Measurements from ENCODE around the gene NPAS1.

The NPAS1 gene

DNA sequence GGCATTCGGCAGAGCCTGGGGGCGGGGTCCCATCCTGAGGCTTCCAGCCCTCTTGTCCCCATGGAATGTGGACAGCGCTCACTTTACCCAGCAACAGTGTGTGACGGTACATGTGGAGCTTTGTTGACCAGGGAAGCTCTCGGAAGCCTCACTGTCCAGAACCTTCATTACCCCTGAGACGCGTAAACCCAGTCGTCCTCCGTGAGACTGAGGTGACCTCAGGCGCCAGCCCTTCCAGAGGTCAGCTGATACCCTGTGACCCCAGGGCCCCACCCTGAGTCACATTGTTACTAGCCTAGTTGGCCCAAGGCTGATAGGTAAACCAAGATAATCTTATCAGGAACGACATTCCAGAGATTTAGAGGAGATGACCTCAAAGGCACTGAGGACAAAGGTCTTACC, 39.0 kb downstream of the NPAS1 start:
- no peak overlapping the region for H3K4me3 ChIP-seq (ENCODE audit: low read depth, low read length)
- TF ChIP-seq, protein P1, sequence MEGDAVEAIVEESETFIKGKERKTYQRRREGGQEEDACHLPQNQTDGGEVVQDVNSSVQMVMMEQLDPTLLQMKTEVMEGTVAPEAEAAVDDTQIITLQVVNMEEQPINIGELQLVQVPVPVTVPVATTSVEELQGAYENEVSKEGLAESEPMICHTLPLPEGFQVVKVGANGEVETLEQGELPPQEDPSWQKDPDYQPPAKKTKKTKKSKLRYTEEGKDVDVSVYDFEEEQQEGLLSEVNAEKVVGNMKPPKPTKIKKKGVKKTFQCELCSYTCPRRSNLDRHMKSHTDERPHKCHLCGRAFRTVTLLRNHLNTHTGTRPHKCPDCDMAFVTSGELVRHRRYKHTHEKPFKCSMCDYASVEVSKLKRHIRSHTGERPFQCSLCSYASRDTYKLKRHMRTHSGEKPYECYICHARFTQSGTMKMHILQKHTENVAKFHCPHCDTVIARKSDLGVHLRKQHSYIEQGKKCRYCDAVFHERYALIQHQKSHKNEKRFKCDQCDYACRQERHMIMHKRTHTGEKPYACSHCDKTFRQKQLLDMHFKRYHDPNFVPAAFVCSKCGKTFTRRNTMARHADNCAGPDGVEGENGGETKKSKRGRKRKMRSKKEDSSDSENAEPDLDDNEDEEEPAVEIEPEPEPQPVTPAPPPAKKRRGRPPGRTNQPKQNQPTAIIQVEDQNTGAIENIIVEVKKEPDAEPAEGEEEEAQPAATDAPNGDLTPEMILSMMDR (IDR thresholded peaks at IDR 0.05; ENCODE audit: insufficient read depth, low read depth, low read length, missing control alignments) = no peak
- no peak for DNase-seq (ENCODE audit: low read depth)

DNA sequence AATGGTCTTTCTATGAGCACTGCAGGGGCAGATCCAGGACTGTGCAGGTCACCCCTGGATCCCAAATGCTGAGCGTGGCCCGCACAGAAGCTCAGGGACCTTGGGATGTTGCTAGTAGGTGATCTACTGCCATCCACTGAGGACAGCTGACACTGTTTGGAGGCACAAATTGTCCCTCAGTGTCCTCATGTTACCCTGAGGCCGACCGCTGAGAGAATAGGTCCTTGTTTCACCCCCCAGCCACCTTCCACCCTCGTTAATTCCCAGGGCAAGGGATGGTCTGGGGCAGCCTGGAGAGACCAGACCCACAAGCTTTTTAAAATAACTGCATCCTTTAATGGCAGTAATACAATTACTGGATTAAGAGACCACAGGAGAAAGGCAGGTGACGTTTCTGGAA, 44.2 kb downstream of the NPAS1 start:
- H3K4me3 ChIP-seq (ENCODE audit: low read depth, low read length) = no peak overlapping the region
- no peak for DNase-seq (ENCODE audit: low read depth)
- TF ChIP-seq, protein P1 (IDR thresholded peaks at IDR 0.05; ENCODE audit: insufficient read depth, low read depth, low read length, missing control alignments) = no peak

DNA sequence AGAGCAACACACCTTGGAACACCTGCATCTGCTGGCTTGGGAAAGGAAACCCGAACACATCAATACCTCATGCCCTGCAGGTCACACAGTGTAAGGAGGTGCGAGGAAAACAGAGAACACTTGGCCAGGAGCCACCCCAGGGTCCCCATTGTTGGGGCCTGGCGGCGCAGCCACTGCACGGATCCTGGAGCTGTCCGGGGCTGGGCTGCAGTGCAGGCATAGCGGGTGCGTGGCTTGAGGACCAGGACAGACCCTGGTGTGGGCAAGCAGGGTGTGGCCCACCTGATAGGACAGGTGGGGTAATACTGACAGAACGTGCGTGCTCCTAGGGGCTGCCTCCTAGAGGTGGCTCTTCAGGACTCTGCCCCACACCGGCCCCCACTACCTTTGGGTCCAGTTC, 45.6 kb downstream of the NPAS1 start:
- TF ChIP-seq, protein P1 (IDR thresholded peaks at IDR 0.05; ENCODE audit: insufficient read depth, low read depth, low read length, missing control alignments) = no peak
- DNase-seq (ENCODE audit: low read depth) = no peak

DNA sequence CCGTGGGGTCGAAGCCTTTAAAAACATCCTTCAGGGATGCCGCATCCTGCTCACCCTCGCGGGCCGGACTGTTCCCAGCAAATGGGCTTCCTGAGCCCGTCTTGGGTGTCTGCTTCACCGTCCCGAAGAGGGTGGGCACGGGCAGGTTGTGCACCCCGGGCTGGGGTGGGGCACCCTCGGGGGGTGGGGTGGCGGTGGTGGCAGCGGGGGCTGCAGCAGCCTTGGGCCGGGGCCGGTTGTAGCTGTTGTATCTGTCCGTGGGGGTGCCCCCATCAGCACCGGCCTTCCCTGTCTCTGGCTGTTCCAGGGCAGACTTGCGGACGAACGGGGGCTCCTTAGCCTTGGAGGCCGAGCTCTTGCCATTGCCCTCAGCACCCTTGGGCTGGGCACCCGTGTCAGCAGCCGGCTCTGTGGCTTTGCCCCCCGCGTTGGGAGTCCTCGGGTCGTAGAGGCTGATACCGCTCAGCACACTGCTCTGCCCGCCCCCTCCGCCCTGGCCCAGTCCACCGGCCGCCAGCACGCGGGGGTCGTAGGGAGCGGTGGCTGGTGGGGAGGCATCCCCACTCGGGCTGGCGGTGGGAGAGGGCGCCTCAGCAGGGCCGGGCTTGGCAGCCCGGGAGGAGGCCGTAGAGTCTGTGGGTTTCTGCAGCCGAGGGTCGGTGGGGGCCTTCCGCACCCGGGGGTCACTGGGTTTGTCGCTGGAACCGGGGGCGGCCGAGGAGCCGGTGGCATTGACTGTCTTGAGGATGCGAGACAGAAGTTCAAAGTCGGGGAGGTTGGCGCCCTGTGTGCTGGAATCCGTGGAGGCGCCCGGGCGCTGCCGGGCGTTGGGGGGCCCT, 47.0 kb downstream of the NPAS1 start:
- H3K4me3 ChIP-seq (ENCODE audit: low read depth, low read length) = no peak overlapping the region
- TF ChIP-seq, protein P1 (IDR thresholded peaks at IDR 0.05; ENCODE audit: insufficient read depth, low read depth, low read length, missing control alignments) = no peak
- no peak for DNase-seq (ENCODE audit: low read depth)

More for the DNA sequence above, 45.6 kb downstream of the NPAS1 start:
- no peak overlapping the region for H3K4me3 ChIP-seq (ENCODE audit: low read depth, low read length)

DNA sequence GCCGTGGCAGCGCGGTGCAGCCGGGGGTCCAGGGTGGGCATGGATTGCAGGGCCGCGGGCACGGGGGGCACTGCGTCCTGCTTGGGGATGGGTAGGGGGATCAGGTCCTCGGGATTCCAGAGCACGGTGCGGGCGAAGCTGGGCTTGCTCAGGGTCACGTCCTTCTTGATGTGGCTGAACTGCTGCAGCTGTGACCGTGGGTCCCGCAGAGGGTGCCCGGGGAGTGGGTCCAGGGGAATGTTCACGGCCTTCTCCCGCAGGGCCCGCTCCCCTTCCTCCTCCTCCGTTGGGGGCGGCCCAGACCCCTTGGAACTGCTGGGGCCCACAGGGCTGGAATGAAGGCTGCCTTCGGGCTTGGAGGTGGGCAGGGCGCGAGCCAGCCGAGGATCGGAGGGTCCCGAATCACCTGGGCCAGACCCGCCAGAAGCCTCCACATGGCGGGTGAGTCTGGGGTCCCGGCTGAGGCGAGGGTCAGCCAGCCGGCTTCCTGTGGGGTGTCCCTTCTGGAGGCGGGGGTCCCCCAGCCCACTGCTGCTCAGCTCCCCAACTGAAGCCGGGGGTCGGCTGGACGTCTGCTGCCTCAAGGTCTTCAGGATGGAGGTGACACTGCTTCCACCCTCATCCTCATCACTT, 47.7 kb downstream of the NPAS1 start:
- TF ChIP-seq, protein P1 (IDR thresholded peaks at IDR 0.05; ENCODE audit: insufficient read depth, low read depth, low read length, missing control alignments) = no peak
- no peak overlapping the region for H3K4me3 ChIP-seq (ENCODE audit: low read depth, low read length)
- DNase-seq (ENCODE audit: low read depth) = no peak

DNA sequence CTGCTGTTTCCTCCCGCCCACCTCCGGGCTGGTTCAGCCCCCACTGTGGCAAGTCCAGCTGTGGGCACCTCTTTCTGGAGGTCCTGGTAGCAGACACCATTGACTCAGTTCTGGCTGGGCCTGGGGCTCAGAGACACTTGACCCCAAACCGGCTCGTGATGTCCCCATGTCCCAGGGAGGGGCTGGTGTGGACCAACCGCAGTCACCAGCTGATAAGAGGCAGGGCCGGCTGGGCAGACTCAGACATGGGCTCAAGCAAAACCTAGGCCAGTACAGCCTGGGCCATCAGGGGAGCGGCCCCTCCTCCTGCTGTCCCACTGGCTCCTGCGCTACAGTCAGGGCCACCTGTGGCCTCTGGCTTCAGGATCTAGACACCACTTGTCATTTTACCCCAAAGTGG, 48.6 kb downstream of the NPAS1 start:
- DNase-seq (ENCODE audit: low read depth) = no peak
- TF ChIP-seq, protein P1 (IDR thresholded peaks at IDR 0.05; ENCODE audit: insufficient read depth, low read depth, low read length, missing control alignments) = no peak
- H3K4me3 ChIP-seq (ENCODE audit: low read depth, low read length) = no peak overlapping the region

Data from GM12865 (cell line).